ENCODE data around the gene HOXD12. TPM values are rescaled to one million over a fixed set of nuclear protein-coding genes. Genes with fewer than 3 reads are reported as not detected.

Gene HOXD12
- total RNA-seq, 4 donors from 2014 or later, result not detected

GRCh38 chr2:176145085-176145969 is 45.7 kb downstream of the HOXD12 start:
- Histone ChIP-seq H3K4me1 (peaks cover 0 to 11% (median under 1%) of the 10 kb centered on the region in 3 donors), H3K4me3 (no peak overlapping the region), H3K9me3 (no peaks in the 10 kb centered on the region), H3K27ac (no peak overlapping the region), H3K27me3 (peaks cover 95% of the 10 kb centered on the region), H3K36me3 (no peaks in the 10 kb centered on the region)
- 42 to 71% methylated on average over 3 to 4 of the region's 4 CpGs for WGBS, 2 donors (ENCODE audit: low coverage in 1 of 2)
- no peak for TF ChIP-seq CTCF (IDR thresholded peaks at IDR 0.05)
- no peak for TF ChIP-seq POLR2A (IDR thresholded peaks at IDR 0.05)
- TF ChIP-seq EP300 (IDR thresholded peaks at IDR 0.05), result no peak
- TF ChIP-seq POLR2AphosphoS5 (IDR thresholded peaks at IDR 0.05), result no peak
- ATAC-seq, result no peak

- no peak for ATAC-seq
- no peaks in the 10 kb centered on the region for H3K9me3 ChIP-seq
- H3K4me3 ChIP-seq, result no peak overlapping the region
- 30 to 43% methylated on average over 4 to 6 of the region's 6 CpGs for WGBS, 2 donors (ENCODE audit: low coverage in 1 of 2)
- H3K4me1 ChIP-seq, result peaks cover 0 to 4% (median 0%) of the 10 kb centered on the region in 3 donors
- peaks cover 95% of the 10 kb centered on the region for H3K27me3 ChIP-seq
- no peak overlapping the region for H3K27ac ChIP-seq
- no peaks in the 10 kb centered on the region for H3K36me3 ChIP-seq
- TF ChIP-seq EP300 (IDR thresholded peaks at IDR 0.05), result no peak
- no peak for TF ChIP-seq CTCF (IDR thresholded peaks at IDR 0.05)
- TF ChIP-seq POLR2AphosphoS5 (IDR thresholded peaks at IDR 0.05), result no peak
- no peak for TF ChIP-seq POLR2A (IDR thresholded peaks at IDR 0.05)
Measured at GRCh38 chr2:176146101-176146500, 46.5 kb downstream of the HOXD12 start.

GRCh38 chr2:176146645-176147044 is 47.0 kb downstream of the HOXD12 start:
- ATAC-seq, result no peak
- Histone ChIP-seq H3K27ac (no peak overlapping the region), H3K36me3 (no peaks in the 10 kb centered on the region), H3K4me1 (peaks cover 0 to 7% (median 0%) of the 10 kb centered on the region in 3 donors), H3K27me3 (peaks cover 95% of the 10 kb centered on the region), H3K9me3 (no peaks in the 10 kb centered on the region), H3K4me3 (no peak overlapping the region)
- TF ChIP-seq POLR2AphosphoS5 (IDR thresholded peaks at IDR 0.05), result no peak
- no peak for TF ChIP-seq EP300 (IDR thresholded peaks at IDR 0.05)

- no peak for TF ChIP-seq EP300 (IDR thresholded peaks at IDR 0.05)
- no peak for TF ChIP-seq CTCF (IDR thresholded peaks at IDR 0.05)
- no peak for TF ChIP-seq POLR2A (IDR thresholded peaks at IDR 0.05)
- TF ChIP-seq POLR2AphosphoS5 (IDR thresholded peaks at IDR 0.05), result no peak
- Histone ChIP-seq H3K27me3 (peaks cover 95% of the 10 kb centered on the region), H3K4me3 (no peak overlapping the region), H3K36me3 (no peaks in the 10 kb centered on the region), H3K4me1 (peaks cover 0 to 13% (median 0%) of the 10 kb centered on the region in 3 donors), H3K9me3 (no peaks in the 10 kb centered on the region), H3K27ac (no peak overlapping the region)
- no peak for ATAC-seq
- WGBS, 2 donors (ENCODE audit: low coverage in 1 of 2), result 26 to 33% methylated on average over 9 to 12 of the region's 32 CpGs
Measured at GRCh38 chr2:176147210-176147799, 47.7 kb downstream of the HOXD12 start.

GRCh38 chr2:176147800-176148496 is 48.4 kb downstream of the HOXD12 start:
- Histone ChIP-seq H3K36me3 (no peaks in the 10 kb centered on the region), H3K27me3 (peaks cover 95% of the 10 kb centered on the region), H3K4me3 (no peak overlapping the region), H3K9me3 (no peaks in the 10 kb centered on the region), H3K4me1 (peaks cover 0 to 17% (median 0%) of the 10 kb centered on the region in 3 donors), H3K27ac (no peak overlapping the region)
- ATAC-seq, result no peak
- 10 to 43% methylated on average over 2 to 5 of the region's 31 CpGs for WGBS, 2 donors (ENCODE audit: low coverage in 1 of 2)
- TF ChIP-seq CTCF (IDR thresholded peaks at IDR 0.05) (no peak), EP300 (IDR thresholded peaks at IDR 0.05) (no peak), POLR2AphosphoS5 (IDR thresholded peaks at IDR 0.05) (no peak), POLR2A (IDR thresholded peaks at IDR 0.05) (no peak)

Data from gastroesophageal sphincter (tissue), 4 donors.